ENCODE measurements around the gene STC2.

STC2 gene

DNA sequence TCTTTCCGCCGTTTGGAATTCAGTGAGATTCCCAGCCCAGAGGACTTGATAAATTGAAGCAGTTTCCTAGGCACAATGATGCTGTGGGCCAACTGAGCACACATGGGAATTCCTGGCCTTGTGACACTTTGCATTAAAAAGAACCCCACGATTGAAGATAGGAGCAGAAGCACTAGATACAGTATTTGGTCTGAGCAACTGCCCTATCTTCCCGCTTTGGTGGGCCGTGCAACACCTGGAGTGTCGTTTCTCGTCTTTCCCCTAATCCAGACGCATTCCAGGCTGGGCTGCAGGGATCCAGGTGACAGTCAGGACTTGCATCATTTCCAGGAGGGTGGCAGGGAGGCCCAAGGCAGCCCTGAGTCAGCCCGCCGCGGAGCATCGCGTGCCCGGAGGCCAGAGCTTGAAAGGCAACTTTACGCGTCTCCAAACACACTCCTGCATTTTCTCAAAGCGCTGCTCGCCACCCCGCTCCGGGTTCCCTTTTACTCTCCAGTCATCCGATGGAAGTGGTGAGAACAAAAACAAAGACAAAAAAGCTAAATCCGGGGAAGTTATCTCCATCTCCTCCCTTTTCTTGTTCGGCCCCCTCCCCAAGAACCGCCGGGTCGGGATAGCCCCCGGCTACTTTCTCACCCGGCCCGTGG, 753 bp upstream of the STC2 start:
- no peak for DNase-seq

- DNase-seq: no peak
Observed at GRCh38 chr5:173327084-173327947, 898 bp downstream of the STC2 start.

DNA sequence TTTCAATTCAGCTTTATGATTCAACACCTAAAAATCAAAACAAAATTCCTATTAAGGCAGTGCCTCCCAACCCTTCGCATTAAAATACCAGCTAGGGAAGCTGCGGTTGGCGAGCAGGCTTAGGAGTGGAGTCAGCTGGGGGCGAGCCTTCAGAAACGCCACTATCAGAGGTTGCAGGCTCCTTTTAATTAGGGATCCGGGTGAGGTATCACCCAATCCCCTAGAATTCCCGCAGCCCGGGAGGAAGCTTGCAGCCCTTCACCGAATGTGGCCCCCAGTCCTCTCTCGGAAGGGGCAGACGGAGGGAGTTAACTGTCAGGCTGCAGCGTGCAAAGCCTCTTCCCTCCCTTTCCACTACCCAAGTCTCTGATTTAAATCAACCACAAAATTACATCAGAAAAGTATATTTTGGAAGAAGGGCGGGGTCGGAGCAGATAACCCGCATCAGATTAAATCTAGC, 1.7 kb downstream of the STC2 start:
- no peak for DNase-seq

- DNase-seq: no peak
Observed at GRCh38 chr5:173325091-173325698, 3.0 kb downstream of the STC2 start.

DNA sequence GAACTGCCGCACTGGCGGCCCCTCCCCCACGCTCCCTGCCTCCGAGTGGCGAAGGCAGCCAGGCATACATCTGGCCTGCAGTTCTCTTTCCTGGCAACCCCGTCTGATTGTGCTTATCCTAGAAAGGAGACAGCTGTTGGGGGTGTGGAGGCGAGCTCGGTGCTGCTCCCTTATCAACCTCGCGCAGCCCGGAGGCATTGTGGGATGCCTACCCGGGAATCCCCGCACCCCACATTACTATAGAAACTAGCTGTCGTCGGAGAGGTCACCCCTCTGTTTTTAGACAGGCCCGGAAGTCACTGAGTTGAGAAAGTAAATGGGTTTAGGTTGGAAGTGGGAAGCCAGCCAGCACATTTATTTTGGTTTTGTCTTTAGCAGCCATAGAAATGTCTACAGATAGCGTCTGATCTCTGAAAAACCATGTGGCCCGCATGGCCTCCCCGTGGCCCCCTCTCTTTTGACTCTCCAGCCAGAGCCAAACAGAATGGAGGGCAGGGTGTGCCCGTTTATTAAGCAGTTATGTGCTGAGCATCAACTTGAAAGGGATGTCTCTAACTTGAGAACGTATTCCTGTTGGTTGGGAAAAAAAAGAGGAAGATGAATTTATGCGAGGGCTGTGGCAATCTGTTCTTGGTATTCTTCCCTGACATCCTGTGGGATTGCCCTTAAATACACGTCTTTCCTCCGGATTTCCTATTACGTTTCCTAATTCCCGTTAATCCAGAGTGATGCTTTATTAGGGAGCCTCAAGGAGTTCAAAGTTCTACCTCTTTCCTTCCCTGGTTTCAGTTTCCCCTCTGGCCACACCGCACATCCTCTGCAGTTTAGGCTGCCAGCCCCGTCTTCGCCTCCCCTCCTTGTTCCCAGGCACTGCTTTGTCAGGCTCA, 3.9 kb downstream of the STC2 start:
- DNase-seq: no peak

- DNase-seq: no peak
Observed at GRCh38 chr5:173323799-173324114, 4.5 kb downstream of the STC2 start.

- DNase-seq: no peak
Observed at GRCh38 chr5:173323106-173323798, 5.0 kb downstream of the STC2 start.

- no peak for DNase-seq
Observed at GRCh38 chr5:173321886-173322285, 6.3 kb downstream of the STC2 start.

DNA sequence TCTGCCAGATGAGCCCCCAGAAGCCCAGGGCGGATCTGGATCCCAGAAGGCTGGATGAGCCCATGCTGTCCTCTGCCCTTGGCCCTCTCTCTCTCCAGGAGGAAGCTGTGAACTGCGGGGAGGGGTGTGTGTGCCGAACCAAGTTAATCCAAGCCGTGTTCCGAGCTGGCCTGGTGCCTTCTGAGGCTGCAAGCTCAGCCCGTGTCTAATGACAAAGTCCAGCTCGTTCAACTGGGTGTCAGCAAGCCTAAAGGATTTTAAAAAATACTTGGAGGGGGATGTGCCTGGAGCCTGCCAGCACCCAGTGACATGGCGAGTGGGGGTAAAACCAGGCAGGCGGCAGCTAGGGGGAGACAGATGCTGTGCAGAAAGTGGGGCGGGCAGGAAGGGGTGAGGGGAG, 8.0 kb downstream of the STC2 start:
- no peak for DNase-seq

DNA sequence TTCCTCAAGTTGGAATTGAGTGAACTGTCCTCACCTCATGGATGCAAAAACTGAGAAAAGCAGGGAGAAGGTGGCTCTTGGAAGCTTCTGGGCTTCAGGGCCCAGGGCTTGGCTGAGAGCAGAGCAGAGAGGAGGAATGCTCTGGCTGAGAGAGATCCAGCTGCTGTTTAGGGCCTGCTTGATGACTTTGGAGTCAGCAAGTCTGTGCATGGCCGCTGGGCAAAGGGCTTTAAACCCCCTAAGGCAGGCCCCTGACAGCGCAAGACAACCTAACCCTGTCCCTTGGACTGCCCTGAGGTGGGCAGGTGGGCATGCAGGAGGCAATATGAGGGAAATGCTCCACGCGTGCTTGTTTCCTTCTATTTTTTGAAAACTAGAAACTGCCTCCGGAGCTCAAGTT, 8.6 kb downstream of the STC2 start:
- no peak for DNase-seq

DNA sequence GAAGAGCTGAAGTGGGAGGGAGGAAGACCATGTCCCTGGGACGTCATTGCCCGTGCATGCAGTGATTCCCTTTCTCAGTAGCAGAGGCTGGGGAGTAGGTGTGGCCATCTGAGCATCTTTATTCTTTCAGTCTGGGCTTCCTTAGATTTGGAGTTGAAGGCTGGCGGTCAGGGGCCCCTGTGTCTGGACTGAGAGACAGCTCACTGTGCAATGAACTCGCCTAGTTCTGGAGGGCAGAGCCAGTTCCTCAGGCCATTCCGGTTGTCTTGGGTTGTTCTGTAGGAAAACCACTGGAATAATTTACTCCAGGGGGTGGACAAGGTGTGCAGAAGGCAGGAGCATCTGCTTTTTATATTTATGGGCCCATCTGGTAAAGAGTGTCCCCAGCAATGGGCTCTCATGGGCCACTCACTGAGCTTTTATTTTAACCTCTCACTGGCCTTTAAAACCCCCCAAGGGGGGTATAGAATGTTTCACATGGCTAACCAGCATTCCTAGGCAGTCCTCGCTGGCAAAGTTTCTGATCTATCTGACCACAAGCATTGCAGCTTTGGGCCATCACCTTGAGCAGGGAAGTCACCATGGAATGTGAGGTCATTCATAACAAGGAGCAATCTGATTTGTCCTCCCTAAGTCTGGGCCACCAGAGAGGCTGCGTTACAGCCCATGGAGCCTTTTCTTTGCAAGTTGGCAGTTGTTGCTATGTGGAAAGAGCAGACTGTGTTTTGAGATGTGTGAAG, 9.2 kb downstream of the STC2 start:
- DNase-seq: no peak

DNA sequence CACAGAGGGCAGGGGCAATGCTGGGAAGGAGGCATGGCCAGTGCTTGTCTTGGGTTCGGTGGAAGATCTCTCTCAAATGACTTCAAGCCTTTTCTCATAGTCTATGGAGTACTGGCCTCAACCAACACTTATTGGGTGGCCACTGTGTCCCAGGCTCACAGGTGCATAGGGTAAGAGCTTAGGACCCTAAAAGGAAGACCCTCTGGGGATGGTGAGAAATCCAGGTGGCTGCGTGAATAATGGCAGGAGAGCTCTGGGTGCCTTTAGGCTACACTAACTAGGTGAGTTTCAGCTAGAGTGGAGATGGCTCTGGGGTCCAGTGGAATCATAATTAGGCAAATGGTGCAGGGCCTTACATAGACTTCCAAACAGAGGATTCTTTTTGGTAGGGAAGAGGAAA, 9.9 kb downstream of the STC2 start:
- no peak for DNase-seq

GRCh38 chr5:173317852-173318251, 10.4 kb downstream of the STC2 start:
- DNase-seq: no peak

GRCh38 chr5:173317091-173317730, 11.0 kb downstream of the STC2 start:
- DNase-seq: no peak

GRCh38 chr5:173316339-173317020, 11.7 kb downstream of the STC2 start:
- DNase-seq: no peak

- no peak for DNase-seq
Observed at GRCh38 chr5:173315495-173316338, 12.5 kb downstream of the STC2 start.

DNA sequence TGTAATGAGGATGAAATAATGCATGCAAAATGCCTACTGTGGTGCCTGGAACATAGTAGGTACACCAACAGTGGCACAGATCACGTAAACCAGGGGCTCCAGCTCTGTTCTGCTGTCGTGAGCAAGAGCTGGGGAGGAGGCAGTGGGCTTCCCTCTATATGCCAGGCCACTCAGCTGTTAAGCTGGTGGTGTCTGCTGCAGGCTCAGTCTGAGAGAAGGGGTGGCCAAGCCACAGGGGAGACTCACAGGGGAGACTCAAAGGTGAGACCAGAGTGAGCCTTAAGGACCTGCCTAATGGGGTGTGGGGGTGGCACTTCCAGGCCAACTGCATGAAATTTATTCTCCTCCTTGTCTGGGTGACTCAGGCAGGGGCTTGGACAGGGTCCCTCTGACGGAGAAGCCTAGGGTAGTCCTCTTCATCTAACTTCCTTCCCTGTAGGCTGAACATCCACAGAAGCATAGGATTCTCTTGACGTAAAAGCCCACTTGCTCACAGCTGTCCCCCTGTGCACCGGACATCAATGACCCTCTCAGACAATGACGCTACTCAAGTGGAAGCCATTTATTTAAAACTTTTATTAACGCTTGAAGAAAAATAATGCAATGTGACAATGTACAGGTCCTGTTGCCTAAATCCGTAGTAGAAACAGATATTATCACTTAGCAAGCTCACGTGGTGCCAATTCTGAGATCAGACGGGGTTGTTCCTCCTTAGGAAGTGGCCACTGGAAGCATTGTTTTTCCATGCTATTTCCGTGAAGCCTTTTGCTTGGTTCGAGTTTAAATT, 13.9 kb downstream of the STC2 start:
- no peak for DNase-seq

- DNase-seq: no peak
Observed at GRCh38 chr5:173313351-173313801, 14.8 kb downstream of the STC2 start.

GRCh38 chr5:173312821-173313220, 15.4 kb downstream of the STC2 start:
- no peak for DNase-seq

Data from CD4-positive, alpha-beta T cell treated with Interleukin-4 for 1 hour (primary cell).